SK-N-MC (cell line): ENCODE data around the gene C11orf52.

Experiments
- EZH2 ChIP-seq: fragments of 200-600 bp; sonication (generic); IDR thresholded peaks from one replicate; pipeline ENCODE4 v1.6.1; 2017; ENCODE audit warnings: antibody characterized with exemption
- FOXP2 ChIP-seq: optimal IDR thresholded peaks from 2 replicates; pipeline ENCODE3; 2011; ENCODE audit warnings: mild to moderate bottlenecking, moderate library complexity; ENCODE audit not compliant: insufficient read depth; ENCODE audit errors: extremely low read length, control extremely low read depth
- POLR2AphosphoS5 ChIP-seq: IDR thresholded peaks from 2 replicates; pipeline ENCODE4 v1.6.1; 2012; ENCODE audit warnings: mild to moderate bottlenecking, low read depth, low read length, borderline replicate concordance

- TF ChIP-seq FOXP2, result no peak
- TF ChIP-seq POLR2AphosphoS5, result no peak
- TF ChIP-seq EZH2, result no peak
Measured at GRCh38 chr11:111975076-111975806, 56.5 kb downstream of the C11orf52 start.
